GM12878 (cell line): Measurements from ENCODE around the gene SCAANT1. TPM values are rescaled to one million over a fixed set of nuclear protein-coding genes. Genes with fewer than 3 reads are reported as not detected.

ENCODE experiments used
- ATAC-seq: fragments of 200-7000 bp; cut with Tn5 transposase; 3 replicates; pipeline ENCODE4 v1.9.1; 2020; ENCODE audit warnings: mild to moderate bottlenecking, moderate library complexity
- BruUV-seq: library from RNA; stranded (reverse); fragments of 400-500 nt; replicated peaks from 2 replicates; lab custom pipeline; 2021; lab: Mats Ljungman, UMichigan
- CTCF ChIA-PET: fragments of 300-600 bp; sonication (Branson Sonifier 250); formaldehyde crosslinking; extraction: SDS; loops from one replicate; lab custom pipeline; 2021; ENCODE audit warnings: inconsistent platforms; lab: Yijun Ruan, JAX
- POLR2A ChIA-PET: fragments of 350-600 bp; formaldehyde crosslinking; extraction: SDS; loops from one replicate; lab custom pipeline; 2021; ENCODE audit warnings: inconsistent platforms; lab: Charles Lee
- RAD21 ChIA-PET: fragments of 300-600 bp; sonication (Branson Sonifier 250); formaldehyde crosslinking; loops from one replicate; lab custom pipeline; 2023; ENCODE audit warnings: antibody characterized with exemption; ENCODE audit not compliant: unreplicated experiment; lab: Charles Lee
- SMC1A ChIA-PET: fragments of 300-600 bp; sonication (Branson Sonifier 250); formaldehyde crosslinking; loops from one replicate; lab custom pipeline; 2023; ENCODE audit not compliant: unreplicated experiment, uncharacterized antibody; lab: Charles Lee
- DNase-seq: peaks from one replicate; pipeline ENCODE4 v3.0.0-alpha.2; 2011; ENCODE audit warnings: low read depth, low spot score
- FAIRE-seq: peaks from 3 replicates; lab custom pipeline; 2011; peaks lifted over from hg19 to GRCh38; lab: Jason Lieb, UNC
- H2AFZ ChIP-seq: 2 replicates; pipeline ENCODE4 v1.6.0; 2011; ENCODE audit warnings: low read depth, low read length, control low read depth; ENCODE audit not compliant: control insufficient read depth
- H3K27ac ChIP-seq: 2 replicates; pipeline ENCODE4 v1.5.1; 2011; ENCODE audit warnings: control low read depth; ENCODE audit not compliant: control insufficient read depth, insufficient read depth
- H3K27me3 ChIP-seq, 2 experiments: replicated peaks in 1 of 2; 2 replicates each; pipeline versions ENCODE4 v1.6.0 to v1.6.1; 2011; ENCODE audit warnings: low read length in 1 of 2; ENCODE audit not compliant: control insufficient read depth in 2 of 2, insufficient read depth in 2 of 2
- H3K36me3 ChIP-seq, 2 experiments: 2 replicates each; pipeline ENCODE4 v1.5.1; 2011; ENCODE audit warnings: low read length in 1 of 2; ENCODE audit not compliant: control insufficient read depth in 2 of 2, insufficient read depth in 2 of 2
- H3K4me1 ChIP-seq: 2 replicates; pipeline ENCODE4 v1.6.1; 2011; ENCODE audit warnings: mild to moderate bottlenecking, low read length, moderate library complexity, mixed read lengths; ENCODE audit not compliant: control insufficient read depth, insufficient read depth
- H3K4me2 ChIP-seq: 2 replicates; pipeline ENCODE4 v1.6.0; 2011; ENCODE audit warnings: control low read depth; ENCODE audit not compliant: control insufficient read depth, insufficient read depth
- H3K4me3 ChIP-seq: fragments of 200-600 bp; sonication (generic); 2 replicates; pipeline ENCODE4 v1.5.1; 2016
- H3K79me2 ChIP-seq: 2 replicates; pipeline ENCODE4 v1.6.0; 2011; ENCODE audit warnings: low read length; ENCODE audit not compliant: control insufficient read depth, insufficient read depth
- H3K9ac ChIP-seq: 2 replicates; pipeline ENCODE4 v1.8.0; 2011; ENCODE audit warnings: low read length, control low read depth, mixed read lengths; ENCODE audit not compliant: control insufficient read depth, insufficient read depth
- H3K9me3 ChIP-seq: replicated peaks from 3 replicates; pipeline ENCODE4 v1.5.1; 2011; ENCODE audit warnings: mild to moderate bottlenecking, low read length; ENCODE audit not compliant: control insufficient read depth, insufficient read depth
- H4K20me1 ChIP-seq: 2 replicates; pipeline ENCODE4 v1.6.0; 2011; ENCODE audit not compliant: control insufficient read depth, insufficient read depth
- EED ChIP-seq: sonication (generic); IDR thresholded peaks from 2 replicates; pipeline ENCODE4 v1.6.1; 2016; ENCODE audit warnings: antibody characterized with exemption, low read depth
- EP300 ChIP-seq, 2 experiments: fragments of 150-350 bp in 1 of 2; IDR thresholded peaks; 2 replicates each; pipeline ENCODE4 v1.6.1; 2011 to 2012; ENCODE audit warnings: low read depth in 2 of 2, low read length in 2 of 2, borderline replicate concordance in 1 of 2, improper control_type of control experiment in 1 of 2, inconsistent platforms in 1 of 2; ENCODE audit not compliant: control insufficient read depth in 1 of 2
- TCF7 ChIP-seq: IDR thresholded peaks from 2 replicates; pipeline ENCODE4 v1.6.1; 2014; ENCODE audit warnings: antibody characterized with exemption, borderline replicate concordance
- USF1 ChIP-seq: IDR thresholded peaks from 2 replicates; pipeline ENCODE4 v1.6.1; 2011; ENCODE audit warnings: borderline replicate concordance, low read depth, mild to moderate bottlenecking, moderate library complexity, mixed read lengths, low read length; ENCODE audit not compliant: insufficient read depth; ENCODE audit errors: extremely low read length
- WGBS: methylation state at CpG from one replicate; pipeline ENCODE4 v1.1.6; 2016; ENCODE audit warnings: low lambda C conversion rate; ENCODE audit not compliant: insufficient replicate concordance, insufficient coverage; ENCODE audit errors: missing lambda C conversion rate; 5-methylcytosine and 5-hydroxymethylcytosine counted together
- in situ Hi-C: fragments of 300-500 bp; cut with MboI; formaldehyde crosslinking; loops from 9 replicates; pipeline ENCODE4 v1.14.3; 2018; ENCODE audit warnings: mixed read lengths
- intact Hi-C: fragments of 100-400 bp; cut with micrococcal nuclease; formaldehyde crosslinking; loops from one replicate; pipeline ENCODE4 v1.14.2; 2022; ENCODE audit not compliant: unreplicated experiment
- polyA plus RNA-seq, 11 experiments: library from polyadenylated mRNA; depleted of rRNA in 4 of 11; unstranded in 6 of 11; stranded (reverse) in 5 of 11; fragments of >200 nt; fragmentation: Nextera tagmentation in 4 of 11; fragmentation: Illumina TruSeq in 1 of 11; extraction: Ambion mirVana in 4 of 11; extraction: Trizol in 1 of 11; gene quantifications; 1 replicate in 1 of 11; 2 replicates in 10 of 11; pipeline versions ENCODE4 v1.2.1 to v1.2.3, GENCODE V29; 2011 to 2016; ENCODE audit warnings: inconsistent platforms in 2 of 11, missing spikeins in 2 of 11, low read depth in 1 of 11
- total RNA-seq, 4 experiments: library from RNA; depleted of rRNA in 3 of 4; stranded (reverse); fragments of >200 nt in 3 of 4; fragmentation: Illumina TruSeq in 1 of 4; extraction: Trizol in 1 of 4; gene quantifications; 2 replicates each; pipeline versions ENCODE4 v1.2.1 to v1.2.3, GENCODE V29; 2013 to 2021

SCAANT1 gene
- total and polyA plus RNA-seq, 10 of the 15 experiments (the other 5 are each of a cell fraction or from before 2014, with no cell fraction given) = 0.60 to 1.7 (median 0.95) TPM; not detected in 6

- Histone ChIP-seq H3K27me3 (no peaks in the 10 kb centered on the region), H3K36me3 (peaks cover 0 to 9% of the 10 kb centered on the region in 2 experiments; a peak in 3 of 4 replicates), H3K4me2 (peak overlapping the region; percentile 57; the same call in 1 of the 2 replicates), H3K4me3 (no peak overlapping the region), H4K20me1 (no peaks in the 10 kb centered on the region), H3K79me2 (peaks cover 12% of the 10 kb centered on the region), H2AFZ (no peak overlapping the region), H3K27ac (0 out of 2 replicates have a peak overlapping the region, but pooled peaks have one; percentile 31), H3K9ac (no peak overlapping the region), H3K9me3 (no peaks in the 10 kb centered on the region), H3K4me1 (peaks cover 12% of the 10 kb centered on the region)
- SMC1A ChIA-PET = interaction anchor here (0.8 to 3.5 kb wide), 11 partner anchors 9 to 523 kb away, joined by 3 to 17 read pairs (median 4); no protein-coding TSS in a partner anchor
- no TSS peak for BruUV-seq
- 0 out of 3 replicates have a peak, but pooled peaks have one; percentile 6 for ATAC-seq
- intact Hi-C loops = loop anchor here (5.0 kb wide), 1 partner anchor 48 kb away; the partner anchor contains the start of gene SCAANT1
- POLR2A ChIA-PET = interaction anchor here (1.2 kb wide), 1 partner anchor 9 kb away, joined by 3 read pairs; no protein-coding TSS in a partner anchor
- FAIRE-seq = no peak
- TF ChIP-seq EED (0 out of 2 replicates have a peak, but pooled peaks have one; percentile 29), TCF7 (no peak), EP300 (IDR thresholded peaks at IDR 0.05; ENCODE audit: borderline replicate concordance in 1 of 2, control insufficient read depth in 1 of 2, low read depth in 2 of 2, low read length in 2 of 2) (no peak), USF1 (peak; percentile 45)
- in situ Hi-C loops = no loop called here
- DNase-seq = no peak
- WGBS = 67% methylated on average over 6 of the region's 6 CpGs
- RAD21 ChIA-PET = interaction anchor here (0.6 to 1.2 kb wide), 5 partner anchors 9 to 45 kb away, joined by 3 read pairs; no protein-coding TSS in a partner anchor
- CTCF ChIA-PET = interaction anchor here (0.7 to 12.2 kb wide), 9 partner anchors 9 to 435 kb away, joined by 3 to 154 read pairs (median 8); partner anchors contain the start of gene PSMD6
These were observed 48.0 kb upstream of the SCAANT1 start for GRCh38 chr3:63960048-63960711.
